Stimulated activated CD8-positive, alpha-beta memory T cell treated with anti-CD3 and anti-CD28 coated beads, Interleukin-15, amount 100 ng/mL, for 24 hours (primary cell): ENCODE data around the gene IPO4.
"Not testable (repeated sequence)": the region's sequence is repeated elsewhere in the genome, so short reads cannot be mapped to it uniquely, and the experiment has no call there.

ENCODE experiments used
- DNase-seq: peaks from one replicate; pipeline ENCODE4 v3.0.0-alpha.2; 2020; ENCODE audit warnings: low read depth

IPO4 gene

DNA sequence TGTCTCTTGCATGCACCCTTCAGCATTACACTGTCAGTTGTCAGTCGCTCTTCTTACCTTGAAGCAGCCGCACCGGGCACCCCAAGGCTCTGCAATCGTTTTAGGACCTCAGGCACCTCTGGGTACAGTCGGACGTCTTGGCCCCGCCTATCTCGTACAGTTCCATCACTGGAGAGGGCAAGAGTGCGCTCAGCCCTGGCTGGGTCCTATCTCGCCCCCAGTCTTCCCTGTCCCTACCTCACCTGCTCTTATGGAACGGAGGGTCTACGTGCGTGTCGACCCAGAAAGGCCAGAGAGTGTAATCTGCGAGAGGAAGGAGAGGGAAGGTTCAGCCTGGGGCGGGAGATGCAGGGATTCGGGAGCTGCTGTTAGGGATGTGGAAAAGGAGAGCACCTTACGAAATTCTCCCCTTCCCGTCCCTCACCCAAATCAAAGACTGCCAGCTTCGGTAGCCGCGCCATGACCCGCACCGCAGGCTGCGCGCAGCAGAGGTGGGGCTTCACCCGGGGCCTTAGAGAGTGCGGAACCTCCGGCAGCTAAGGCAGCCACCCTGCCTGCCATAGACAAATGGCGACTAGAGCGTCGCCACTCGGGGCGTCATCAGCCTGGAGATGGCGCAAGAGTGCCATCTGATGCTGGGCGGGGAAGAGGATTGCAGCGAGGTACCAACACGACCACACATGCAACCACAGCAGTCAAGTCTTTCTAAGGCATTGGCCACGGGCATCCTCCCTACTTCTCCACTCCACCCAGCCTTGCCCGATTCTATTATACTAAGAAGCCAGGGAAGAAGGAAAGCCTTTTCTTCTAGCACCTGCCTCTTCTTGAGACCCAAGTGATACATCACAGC lies 27.1 kb upstream of the IPO4 start, which contains the start of gene MDP1:
TSS of gene MDP1 (minus strand) at position 572 of the 850 bp plus-strand sequence. CDS start at position 461, 111 bp downstream.
- DNase-seq, result peak; percentile 54

DNA sequence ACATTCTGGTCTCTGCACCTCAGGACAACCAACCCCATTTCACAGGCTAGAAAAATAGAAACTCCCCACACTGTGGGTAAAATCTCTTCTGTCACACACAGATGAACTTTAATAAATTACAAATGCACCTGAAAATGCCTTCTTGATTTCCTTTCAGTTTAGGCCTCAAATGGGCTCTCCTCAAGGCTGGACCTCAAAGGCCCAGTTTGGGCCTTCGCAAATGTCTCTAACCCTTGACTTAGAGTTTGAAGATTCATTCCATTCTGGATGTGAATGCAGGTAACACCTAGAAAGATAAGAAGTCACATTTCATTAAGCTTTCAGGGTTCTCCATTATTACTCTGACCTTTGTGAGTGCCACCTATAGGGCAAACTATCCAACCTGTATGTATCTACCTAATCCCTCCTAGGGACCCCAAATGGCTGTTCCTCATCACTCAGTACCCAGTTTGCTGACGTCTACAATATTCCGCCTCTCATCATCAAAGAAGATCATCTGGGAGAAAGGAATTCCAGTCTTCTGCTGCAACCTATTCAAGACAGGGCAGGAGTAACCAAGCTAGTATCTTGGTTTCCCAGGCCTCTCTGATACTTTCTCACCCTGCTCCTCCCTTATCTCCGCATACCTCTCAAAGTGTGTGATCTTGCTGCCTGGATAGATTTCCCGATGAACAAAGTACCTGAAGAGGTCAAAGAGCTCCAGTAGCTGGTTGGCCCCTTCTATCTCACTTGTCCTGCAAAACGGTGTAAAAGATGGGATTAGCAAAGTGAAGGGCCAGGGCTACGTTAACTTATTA lies 25.4 kb upstream of the IPO4 start:
- DNase-seq, result no peak

DNA sequence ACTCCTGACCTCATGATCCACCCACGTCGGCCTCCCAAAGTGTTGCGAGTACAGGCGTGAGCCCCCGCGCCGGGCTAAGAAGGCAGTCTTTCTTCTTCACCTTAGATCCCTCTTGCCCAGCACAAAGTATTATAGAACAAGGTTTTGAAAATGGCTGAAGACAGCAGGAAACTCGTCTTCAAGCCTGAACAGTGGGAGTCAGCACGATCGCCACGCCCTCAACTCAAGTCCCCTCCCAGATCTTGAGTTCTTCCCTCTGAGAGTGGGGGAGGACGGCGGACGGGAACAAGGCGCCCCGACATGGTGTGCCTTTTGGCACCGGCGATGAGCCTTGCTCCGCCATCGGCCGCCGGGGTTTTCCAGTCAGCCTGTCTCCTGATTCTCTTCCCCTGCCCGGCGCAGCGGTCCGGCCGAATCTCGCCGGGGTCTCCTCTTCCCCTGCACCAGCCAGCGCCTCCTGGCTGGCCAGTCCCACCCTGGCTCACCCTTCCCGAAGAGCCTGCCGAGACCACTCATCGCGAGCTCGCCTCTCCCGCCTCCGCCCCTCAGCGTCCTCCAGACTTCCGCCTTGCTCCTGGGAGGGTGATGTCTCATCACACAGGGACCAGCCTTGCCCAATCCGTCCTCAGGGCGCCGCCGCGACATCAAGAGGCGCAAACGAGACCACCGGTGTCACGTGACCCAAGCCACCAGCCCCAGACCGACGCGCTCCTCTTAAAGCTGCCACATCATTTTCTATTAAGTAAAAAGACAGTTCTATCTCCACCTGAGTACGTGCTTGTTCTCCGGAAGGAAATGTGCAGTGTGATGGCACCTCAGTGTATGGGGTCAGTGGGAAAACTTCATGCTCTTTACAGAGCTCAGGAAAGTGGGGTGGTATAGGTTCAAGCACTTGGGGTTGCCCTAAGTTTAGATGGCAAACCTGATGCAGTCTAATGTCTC lies 24.6 kb upstream of the IPO4 start, which contains the start of gene CHMP4A:
TSS of gene CHMP4A (minus strand) at position 565 of the 942 bp plus-strand sequence. CDS start at position 516, 49 bp downstream.
- peak; percentile 78 for DNase-seq

DNA sequence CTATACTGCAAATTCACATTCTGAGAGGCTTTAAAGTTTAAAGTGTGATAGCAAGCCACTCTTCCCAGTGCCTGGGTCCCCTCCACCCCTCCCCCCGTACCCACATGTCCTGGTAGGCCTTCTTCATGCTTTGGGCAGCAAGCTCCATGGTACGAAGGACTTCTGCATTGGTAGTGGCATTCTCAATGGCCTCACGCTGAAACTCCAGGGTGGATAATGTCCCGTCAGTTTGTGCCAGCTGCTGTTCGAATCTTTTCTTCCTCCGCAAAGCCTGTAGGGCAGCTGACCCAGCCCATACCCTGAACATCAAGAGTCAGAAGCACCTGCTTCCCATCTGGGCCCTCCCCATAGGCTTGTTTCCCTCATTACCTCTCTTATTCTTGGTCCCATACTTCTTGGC lies 22.7 kb upstream of the IPO4 start:
- no peak for DNase-seq

DNA sequence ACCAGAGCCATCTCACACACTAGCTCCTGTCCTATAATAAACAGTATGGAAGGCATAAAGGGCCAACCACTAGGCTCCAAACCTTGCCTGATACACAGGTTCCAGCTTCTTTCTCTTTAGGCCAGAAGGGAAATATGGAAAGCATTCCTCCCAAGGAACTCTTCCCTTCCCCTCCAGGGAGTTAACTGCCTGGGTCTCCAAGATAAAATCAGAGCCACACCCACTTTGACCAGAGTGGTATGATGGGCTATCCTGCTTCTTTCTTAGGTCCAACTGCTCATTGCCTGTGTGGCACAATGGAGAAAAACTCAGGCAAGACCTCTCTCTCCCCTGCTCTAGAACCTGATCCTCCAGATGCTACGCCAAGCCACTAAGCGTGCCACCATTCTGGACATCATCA lies 19.0 kb upstream of the IPO4 start:
- no peak for DNase-seq

DNA sequence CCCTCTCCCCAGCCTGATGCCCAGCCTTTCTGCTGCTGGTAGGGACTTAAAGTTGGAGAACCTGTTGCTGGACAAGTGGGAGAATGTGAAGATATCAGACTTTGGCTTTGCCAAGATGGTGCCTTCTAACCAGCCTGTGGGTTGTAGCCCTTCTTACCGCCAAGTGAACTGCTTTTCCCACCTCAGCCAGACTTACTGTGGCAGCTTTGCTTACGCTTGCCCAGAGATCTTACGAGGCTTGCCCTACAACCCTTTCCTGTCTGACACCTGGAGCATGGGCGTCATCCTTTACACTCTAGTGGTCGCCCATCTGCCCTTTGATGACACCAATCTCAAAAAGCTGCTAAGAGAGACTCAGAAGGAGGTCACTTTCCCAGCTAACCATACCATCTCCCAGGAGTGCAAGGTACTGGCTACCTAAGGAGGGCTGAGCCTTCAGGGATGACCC lies 18.5 kb upstream of the IPO4 start:
- DNase-seq, result no peak

DNA sequence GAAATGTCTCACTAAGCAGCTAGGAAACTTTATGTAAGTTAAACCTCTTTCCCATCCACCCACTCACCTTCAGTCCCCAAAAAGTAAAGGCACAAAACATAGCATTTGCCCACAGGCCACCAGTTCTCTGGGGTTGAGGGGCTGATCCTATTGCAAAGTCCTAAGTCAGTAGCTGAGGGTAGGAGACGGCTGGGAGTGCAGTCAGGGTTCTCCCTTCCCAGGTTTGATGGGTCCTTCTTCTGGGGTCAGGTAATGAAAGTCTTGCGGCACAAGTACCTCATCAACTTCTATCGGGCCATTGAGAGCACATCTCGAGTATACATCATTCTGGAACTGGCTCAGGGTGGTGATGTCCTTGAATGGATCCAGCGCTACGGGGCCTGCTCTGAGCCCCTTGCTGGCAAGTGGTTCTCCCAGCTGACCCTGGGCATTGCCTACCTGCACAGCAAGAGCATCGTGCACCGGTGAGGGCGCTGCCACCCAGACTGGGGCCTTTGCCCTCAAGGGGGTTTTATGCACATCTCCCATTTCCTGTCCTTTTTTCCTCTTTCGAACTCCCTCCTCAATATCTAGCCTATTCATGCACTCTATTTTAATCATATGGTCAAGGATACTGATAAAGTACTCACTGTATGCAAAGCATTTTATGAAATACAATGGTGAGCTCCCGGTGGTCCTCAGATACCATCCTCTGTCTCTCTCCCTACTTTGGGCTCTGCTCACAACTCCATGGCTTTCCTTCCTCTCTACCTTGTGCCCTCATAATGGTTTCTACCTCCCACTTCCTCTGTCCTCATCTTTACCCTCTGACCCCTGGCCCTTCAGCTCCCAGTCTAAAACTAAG lies 17.9 kb upstream of the IPO4 start:
- no peak for DNase-seq

DNA sequence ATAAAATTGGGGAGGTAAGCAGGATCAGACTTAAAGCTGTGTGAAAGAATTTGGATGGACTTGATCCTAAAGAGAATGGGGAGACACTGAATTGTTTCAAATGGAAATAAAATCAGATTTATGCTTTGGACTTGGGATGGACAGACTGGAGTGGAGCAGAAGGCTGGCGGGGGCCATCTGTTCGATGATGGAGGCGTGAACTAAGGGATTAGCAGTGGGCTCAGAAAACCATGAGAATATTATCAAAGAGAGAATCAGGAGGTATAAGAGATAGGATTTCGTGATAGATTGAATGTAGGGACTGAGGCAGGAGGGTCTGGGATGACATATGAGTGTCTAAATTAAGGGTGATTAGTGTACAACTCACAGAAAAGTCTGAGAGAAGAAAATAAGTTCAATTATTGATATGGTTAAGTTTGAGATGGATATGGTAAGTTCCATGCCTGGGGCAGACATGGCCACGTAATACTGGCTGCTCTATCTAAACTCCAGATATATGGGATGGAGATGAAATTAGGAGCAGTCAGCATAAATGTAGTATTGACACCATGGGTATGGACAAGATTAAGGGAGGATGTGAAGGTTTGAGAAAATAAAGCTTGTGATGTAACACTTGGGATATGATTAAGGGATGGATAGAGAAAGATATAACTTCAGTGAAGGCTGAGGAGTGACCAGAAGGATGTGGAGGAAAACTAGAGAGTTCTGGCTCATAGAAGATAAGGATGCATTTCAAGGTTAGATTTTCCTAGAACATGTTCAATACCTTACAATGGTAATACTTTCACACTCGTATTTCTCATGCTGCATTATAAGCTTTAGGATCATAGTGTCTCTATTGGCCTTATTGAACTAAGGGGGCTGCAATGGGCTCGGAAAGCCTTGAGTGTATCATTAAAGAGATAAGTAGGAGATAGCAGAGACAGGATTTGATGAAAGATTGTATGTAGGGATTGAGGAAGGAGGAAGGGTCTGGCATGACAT lies 15.8 kb upstream of the IPO4 start:
- DNase-seq, result no peak

DNA sequence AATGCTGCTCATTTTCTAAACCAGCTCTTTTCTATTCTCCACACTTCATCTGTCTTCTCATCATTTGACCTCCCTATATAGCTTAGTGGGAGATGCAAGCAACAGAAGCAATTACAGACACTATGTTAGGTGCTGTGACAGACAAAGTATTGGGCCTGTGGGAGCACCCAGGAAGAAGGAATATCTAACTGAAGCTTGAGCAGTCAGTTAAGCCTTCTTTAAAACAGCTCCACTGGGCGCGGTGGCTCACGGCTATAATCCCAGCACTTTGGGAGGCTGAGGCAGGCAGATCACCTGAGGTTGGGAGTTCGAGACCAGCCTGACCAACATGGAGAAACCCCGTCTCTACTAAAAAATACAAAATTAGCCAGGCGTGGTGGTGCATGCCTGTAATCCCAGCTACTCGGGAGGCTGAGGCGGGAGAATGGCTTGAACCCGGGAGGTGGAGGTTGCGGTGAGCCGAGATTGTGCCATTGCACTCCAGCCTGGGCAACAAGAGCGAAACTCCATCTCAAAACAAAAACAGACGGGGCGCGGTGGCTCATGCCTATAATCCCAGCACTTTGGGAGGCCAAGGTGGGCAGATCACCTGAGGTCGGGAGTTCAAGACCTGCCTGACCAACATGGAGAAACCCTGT lies 14.8 kb upstream of the IPO4 start:
- not testable (repeated sequence) for DNase-seq

DNA sequence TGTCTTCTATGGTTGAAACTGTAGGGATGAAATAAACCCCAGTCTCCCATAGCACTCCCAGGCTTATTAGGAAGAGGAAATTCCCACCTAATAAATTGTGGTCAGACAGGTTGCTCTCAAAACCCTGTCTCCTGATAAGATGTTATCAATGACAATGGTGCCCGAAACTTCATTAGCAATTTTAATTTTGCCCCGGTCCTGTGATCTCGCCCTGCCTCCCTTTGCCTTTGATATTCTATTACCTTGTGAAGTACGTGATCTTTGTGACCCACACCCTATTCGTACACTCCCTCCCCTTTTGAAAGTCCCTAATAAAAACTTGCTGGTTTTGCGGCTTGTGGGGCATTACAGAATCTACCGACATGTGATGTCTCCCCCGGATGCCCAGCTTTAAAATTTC lies 13.9 kb upstream of the IPO4 start:
- DNase-seq, result not testable (repeated sequence)

DNA sequence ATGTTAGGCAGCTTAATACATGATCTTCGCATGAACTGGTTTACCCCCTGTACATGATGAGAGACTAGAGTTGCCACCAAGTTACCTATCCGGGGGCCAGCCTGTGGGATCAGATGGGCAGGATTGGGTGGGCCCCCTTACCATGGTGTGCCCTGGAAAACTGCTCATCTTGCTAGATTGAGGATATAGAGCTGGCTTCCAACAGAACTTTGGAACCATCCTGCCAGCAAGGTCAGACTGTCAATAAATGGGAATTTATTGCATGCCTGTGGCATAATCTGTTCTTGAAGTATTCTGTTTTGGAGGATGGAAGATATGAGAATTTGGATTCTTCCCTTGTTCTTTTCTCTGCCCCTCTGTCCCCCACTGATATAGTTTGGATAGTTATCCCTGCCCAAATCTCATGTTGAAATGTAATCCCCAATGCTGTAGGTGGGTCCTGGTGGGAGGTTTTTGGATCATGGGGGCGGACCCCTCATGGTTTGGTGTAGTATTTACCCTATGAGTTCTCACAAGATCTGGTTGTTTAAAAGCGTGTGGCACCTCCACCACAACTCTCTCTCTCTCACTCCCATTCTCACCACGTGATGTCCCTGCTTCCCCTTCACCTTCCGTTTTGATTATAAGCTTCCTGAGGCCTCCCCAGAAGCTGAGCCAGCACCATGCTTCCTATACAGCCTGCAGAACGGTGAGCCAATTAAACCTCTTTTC lies 10.4 kb upstream of the IPO4 start:
- DNase-seq, result no peak

DNA sequence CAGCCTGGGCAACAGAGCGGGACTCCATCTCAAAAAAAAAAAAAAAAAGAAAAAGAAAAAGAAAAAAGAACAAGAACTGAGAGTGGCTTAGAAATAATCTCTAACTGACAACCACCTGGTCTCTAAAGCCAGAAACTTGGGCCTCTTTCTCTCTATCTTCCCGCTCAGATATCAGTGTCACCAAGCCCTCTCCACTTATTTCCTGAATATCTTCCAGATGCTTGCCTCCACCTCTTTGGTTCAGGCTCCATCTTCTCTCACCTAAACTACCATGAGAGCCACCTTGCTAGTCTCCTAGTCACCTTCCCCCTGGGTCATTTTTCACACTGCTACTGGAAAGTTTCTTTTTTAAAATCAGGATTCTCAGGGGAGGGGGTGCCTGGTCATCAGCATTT lies 8.4 kb upstream of the IPO4 start:
- DNase-seq, result no peak

DNA sequence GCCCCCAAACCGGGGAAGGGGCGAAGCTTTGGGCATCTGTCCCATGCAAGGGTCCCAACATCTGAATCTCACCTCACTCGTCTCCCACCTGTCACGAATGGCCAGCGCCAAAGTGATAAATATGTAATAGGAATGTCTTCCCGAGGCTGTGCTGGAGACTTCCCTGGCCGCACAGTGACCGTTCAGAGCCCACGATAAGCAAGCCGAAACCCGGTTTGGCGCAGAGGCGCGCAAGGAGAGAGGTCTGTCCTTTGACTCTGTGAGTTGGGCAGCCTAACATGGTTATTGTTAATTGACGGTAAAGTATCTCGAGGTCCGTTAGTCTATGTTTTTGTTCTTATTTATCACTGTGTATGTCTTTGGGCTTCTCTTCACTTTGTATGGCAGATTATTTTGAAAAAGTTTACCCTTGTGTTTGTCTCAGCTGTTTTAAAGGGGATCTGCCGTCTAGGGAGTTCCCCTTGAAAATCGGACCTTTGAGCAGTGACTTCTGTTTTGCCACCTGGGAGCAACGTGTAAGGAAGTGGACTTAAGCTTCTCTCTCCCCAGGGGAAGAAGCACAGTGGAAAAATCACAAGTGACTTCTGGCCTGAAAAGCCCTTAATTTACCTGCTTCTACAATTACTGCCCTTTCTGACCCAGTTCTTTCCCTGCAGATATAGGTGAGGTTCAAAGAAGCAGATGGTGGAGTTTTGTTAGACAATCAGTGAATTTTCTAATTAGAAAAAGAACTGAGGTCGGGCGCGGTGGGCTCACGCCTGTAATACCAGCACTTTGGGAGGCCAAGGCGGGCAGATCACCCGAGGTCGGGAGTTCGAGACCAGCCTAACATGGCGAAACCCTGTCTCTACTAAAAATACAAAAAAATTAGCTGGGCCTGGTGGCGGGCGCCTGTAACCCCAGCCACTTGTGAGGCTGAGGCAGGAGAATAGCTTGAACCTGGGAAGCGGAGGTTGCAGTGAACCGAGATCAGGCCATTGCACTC lies 7.7 kb upstream of the IPO4 start:
- DNase-seq, result no peak

DNA sequence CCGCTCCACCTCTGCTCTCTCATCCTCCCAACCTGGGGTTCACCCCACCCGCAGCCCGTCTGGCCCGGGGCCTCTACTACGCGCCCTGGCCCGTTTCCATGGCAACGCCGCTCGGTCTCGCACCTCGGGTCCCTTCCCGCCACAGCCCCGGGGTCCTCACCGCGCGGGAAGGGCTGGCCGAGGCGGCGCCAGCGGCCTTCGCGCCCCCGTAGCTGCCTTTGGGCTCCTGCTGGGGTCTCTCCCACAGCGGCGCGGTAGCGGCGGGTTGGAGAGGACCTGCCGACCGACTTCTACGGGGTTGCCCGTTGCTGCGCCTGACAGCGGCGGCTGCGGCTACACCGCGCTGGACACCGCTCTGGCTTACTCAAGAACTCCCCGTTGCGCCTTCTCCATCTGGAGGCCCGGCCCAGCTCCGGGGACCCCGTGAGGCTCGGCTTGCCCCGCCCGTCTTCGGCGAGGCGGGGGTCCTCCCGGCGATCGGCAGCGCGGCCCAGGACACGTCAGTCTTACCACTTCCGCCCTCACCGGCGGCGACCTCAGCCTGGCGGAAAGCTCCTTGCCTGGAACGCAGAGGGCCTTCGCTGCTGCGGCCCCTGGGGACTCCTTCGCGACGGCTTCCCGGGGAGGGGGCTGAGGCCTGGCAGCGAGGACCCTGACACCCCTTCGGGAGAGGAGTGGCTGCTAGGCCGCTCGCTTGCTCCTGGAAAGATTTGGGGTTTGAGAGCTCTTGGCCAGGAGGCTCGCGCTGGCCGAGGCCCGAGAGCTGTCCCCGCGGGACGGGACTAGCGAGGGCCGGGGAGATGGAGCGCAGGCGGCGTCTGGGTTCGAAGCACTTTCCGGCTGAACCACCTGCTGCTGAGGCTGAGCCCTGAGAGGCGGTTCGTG lies 6.8 kb upstream of the IPO4 start, which contains the start of gene TM9SF1:
TSS of gene TM9SF1 (minus strand) at position 256 of the 885 bp plus-strand sequence. CDS start 422 bp downstream, outside the sequence.
- peak; percentile 76 for DNase-seq

DNA sequence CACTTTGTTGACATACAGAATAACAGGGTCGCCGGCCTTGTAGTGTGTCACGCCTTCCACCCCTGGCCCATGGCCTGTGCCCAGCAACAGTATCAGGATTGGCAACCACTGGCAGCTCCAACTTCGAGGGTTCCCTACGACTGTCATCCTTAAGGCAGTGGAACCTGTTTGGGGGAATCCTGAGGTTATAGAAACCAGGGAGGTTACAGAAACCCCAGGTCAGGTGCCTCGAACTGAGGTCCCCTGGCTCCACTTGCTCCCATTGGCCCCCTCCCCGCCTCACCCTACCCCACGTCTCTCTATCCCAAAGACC lies 6.2 kb upstream of the IPO4 start:
- DNase-seq, result no peak

DNA sequence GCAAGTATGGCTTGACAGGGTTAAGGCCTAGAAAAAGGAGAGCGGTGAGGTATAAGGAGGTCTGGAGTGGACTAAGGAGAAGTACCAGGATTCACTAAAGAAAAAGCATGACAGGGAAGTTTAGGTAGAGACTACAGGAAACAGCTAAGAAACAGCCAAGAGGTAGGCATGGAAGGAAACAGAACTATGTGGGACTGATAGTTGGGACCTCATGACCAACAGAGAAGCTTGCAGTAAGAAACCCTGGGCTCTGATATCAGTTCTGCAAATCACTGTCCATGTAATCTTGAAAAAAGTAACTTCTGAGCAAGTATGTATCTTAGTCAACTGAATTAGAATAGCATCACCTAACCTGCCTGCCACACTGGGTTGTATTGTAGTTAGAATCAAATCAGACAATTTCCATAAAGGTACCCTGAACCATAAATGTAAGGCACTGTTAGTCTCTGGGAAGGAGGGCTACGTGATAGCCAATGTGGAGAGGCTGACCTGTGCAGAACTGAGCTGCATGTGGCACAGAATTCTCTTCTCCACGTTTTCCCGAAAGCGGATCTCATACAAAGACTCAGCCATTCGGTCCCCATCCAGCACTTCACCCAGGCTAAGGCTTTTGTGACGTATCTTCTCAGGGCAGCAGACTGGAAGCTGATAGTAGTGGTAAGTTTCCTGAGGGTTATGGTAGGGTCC lies 5.7 kb upstream of the IPO4 start:
- DNase-seq, result no peak
